Embryonic facial prominence (tissue), 1 donor: ENCODE measurements around the gene ZBTB46.

Experiments used
- DNase-seq: peaks from one replicate; pipeline ENCODE4 v3.0.0-alpha.2; 2016; ENCODE audit errors: extremely low spot score

Gene ZBTB46

GRCh38 chr20:63746751-63747315, 84.2 kb downstream of the ZBTB46 start:
- no peak for DNase-seq

GRCh38 chr20:63745961-63746731, 84.9 kb downstream of the ZBTB46 start:
- no peak for DNase-seq

GRCh38 chr20:63745424-63745805, 85.6 kb downstream of the ZBTB46 start:
- DNase-seq, result no peak

- DNase-seq, result no peak
Observed at GRCh38 chr20:63744574-63745423, 86.3 kb downstream of the ZBTB46 start.

- DNase-seq, result no peak
Observed at GRCh38 chr20:63744158-63744557, 86.9 kb downstream of the ZBTB46 start.

- DNase-seq, result no peak
Observed at GRCh38 chr20:63743210-63743970, 87.7 kb downstream of the ZBTB46 start.

GRCh38 chr20:63742381-63743024, 88.6 kb downstream of the ZBTB46 start:
- no peak for DNase-seq

GRCh38 chr20:63741676-63742380, 89.2 kb downstream of the ZBTB46 start:
- DNase-seq, result no peak

GRCh38 chr20:63741354-63741675, 89.7 kb downstream of the ZBTB46 start:
- no peak for DNase-seq

- DNase-seq, result peak; percentile 46
Observed at GRCh38 chr20:63740627-63741353, 90.3 kb downstream of the ZBTB46 start.

GRCh38 chr20:63740070-63740626, 90.9 kb downstream of the ZBTB46 start:
- DNase-seq, result no peak

GRCh38 chr20:63739130-63740069, 91.7 kb downstream of the ZBTB46 start, which contains the start of gene SLC2A4RG:
Gene SLC2A4RG (plus strand): TSS chr20:63739776. CDS start chr20:63739913, 137 bp downstream.
- no peak for DNase-seq

GRCh38 chr20:63738687-63739129, 92.4 kb downstream of the ZBTB46 start:
- no peak for DNase-seq

- DNase-seq, result no peak
Observed at GRCh38 chr20:63737945-63738686, 92.9 kb downstream of the ZBTB46 start.

- DNase-seq, result no peak
Observed at GRCh38 chr20:63737695-63737944, 93.4 kb downstream of the ZBTB46 start.

- no peak for DNase-seq
Observed at GRCh38 chr20:63736893-63737694, 94.0 kb downstream of the ZBTB46 start.
